ENCODE measurements around the gene CLSTN1. TPM values are rescaled to one million over a fixed set of nuclear protein-coding genes. Genes with fewer than 3 reads are reported as not detected.

The CLSTN1 gene
- total RNA-seq, 2 experiments from 2014 or later = 29.3 to 29.9 TPM

DNA sequence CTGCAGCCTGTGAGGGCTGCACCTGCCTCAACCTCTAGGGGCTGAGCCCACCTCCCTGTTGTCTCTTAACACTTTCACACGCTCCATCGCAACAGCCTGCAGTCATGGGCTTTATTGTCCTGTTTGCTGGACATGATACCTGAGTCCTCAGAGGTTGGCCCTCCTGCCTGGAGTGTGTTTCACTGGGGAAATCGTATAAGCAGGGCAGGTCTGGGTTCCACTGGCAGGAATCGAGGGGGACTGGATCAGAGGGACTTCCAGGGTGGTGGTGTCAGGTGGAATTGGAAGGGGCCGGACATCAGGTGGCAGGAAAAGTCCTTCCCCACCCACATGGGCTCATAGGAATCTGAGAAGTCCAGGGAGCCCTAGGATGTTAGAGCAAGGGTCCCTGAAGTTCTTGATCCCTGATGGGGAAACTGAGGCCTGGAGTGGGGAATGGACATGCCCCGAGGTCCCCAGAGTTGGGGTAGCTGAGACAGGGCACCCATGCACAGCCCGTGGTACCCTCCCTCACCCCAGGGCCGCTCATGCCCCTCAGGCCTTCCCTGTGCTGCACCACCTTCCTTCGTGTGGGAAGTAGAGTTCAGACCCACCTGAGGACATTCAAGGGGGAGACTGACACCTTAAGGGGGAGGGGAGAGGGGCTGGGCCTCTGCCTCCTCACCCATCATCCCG, 105.6 kb downstream of the CLSTN1 start:
- CTCF ChIA-PET = interaction anchor here (1.0 to 4.4 kb wide), 5 partner anchors 9 to 90 kb away, joined by 4 to 69 read pairs (median 5); no protein-coding TSS in a partner anchor
- no peaks in the 10 kb centered on the region for H3K27me3 Mint-ChIP-seq

DNA sequence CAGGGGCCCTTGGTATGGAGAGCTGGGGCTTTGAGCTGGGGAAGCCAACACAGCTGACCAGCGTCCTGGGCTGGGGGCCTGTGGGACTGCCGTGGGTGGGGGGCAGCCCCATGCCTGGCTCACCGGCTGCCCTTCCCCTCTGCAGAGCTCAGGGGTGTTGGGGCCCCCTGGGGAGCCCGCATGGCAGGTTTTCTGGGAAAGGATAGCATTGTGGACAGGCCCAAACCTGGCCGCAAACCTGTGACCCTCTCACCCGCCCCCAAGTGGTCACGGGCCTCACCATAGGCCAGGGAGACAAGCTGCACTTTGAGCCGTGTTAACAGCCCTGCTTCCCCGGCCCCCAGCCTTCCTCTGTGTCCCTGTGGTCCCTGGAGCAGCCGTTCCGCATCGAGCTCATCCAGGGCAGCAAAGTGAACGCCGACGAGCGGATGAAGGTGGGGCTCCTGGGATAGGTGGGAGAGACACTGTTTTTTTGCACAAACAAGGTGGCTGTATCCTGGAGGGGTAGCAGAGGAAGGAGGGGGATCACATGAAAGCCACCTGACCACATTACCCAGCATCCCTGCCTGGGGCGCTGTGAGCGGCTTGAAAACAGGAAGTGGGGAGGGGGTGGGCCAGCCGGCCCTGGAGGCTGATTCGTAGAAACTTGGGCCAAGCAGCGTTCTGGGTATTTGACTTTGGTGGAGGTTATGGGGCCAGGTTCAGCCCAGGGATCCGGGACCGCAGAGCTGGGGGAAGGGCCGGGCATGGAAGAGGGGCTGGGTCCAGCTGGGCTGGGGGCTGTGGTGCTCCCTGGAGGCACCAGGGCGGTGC, 106.4 kb downstream of the CLSTN1 start:
- H3K36me3 Mint-ChIP-seq (ENCODE audit: low read depth) = peaks cover 80% of the 10 kb centered on the region
- TF ChIP-seq, protein P1, sequence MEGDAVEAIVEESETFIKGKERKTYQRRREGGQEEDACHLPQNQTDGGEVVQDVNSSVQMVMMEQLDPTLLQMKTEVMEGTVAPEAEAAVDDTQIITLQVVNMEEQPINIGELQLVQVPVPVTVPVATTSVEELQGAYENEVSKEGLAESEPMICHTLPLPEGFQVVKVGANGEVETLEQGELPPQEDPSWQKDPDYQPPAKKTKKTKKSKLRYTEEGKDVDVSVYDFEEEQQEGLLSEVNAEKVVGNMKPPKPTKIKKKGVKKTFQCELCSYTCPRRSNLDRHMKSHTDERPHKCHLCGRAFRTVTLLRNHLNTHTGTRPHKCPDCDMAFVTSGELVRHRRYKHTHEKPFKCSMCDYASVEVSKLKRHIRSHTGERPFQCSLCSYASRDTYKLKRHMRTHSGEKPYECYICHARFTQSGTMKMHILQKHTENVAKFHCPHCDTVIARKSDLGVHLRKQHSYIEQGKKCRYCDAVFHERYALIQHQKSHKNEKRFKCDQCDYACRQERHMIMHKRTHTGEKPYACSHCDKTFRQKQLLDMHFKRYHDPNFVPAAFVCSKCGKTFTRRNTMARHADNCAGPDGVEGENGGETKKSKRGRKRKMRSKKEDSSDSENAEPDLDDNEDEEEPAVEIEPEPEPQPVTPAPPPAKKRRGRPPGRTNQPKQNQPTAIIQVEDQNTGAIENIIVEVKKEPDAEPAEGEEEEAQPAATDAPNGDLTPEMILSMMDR (IDR thresholded peaks at IDR 0.05) = no peak
- peak overlapping the region; percentile 94 for H3K4me3 Mint-ChIP-seq
- ChIA-PET POLR2A (interaction anchor here (0.6 to 11.0 kb wide), 14 partner anchors 10 to 129 kb away, joined by 3 to 142 read pairs (median 5); partner anchors contain the start of gene PIK3CD), CTCF (interaction anchor here (0.7 to 4.4 kb wide), 5 partner anchors 10 to 89 kb away, joined by 3 to 66 read pairs (median 4); no protein-coding TSS in a partner anchor)
- intact Hi-C loops (cut with micrococcal nuclease) = loop anchor here (5.0 kb wide), 2 partner anchors 60 to 90 kb away; no protein-coding TSS in a partner anchor
- DNase-seq = peak; percentile 98
- peak overlapping the region; percentile 97 for H3K27ac Mint-ChIP-seq
- H3K4me1 Mint-ChIP-seq (ENCODE audit: low read depth) = peaks cover 76% of the 10 kb centered on the region
- peak; percentile 71 for ATAC-seq
- no peaks in the 10 kb centered on the region for H3K9me3 Mint-ChIP-seq
- H3K27me3 Mint-ChIP-seq = no peaks in the 10 kb centered on the region

More for the DNA sequence above, 105.6 kb downstream of the CLSTN1 start:
- Mint-ChIP-seq H3K9me3 (peaks cover 1% of the 10 kb centered on the region), H3K4me3 (peak overlapping the region; percentile 94), H3K27ac (peak overlapping the region; percentile 97), H3K4me1 (ENCODE audit: low read depth) (peaks cover 70% of the 10 kb centered on the region), H3K36me3 (ENCODE audit: low read depth) (peaks cover 81% of the 10 kb centered on the region)
- TF ChIP-seq, protein P1 (IDR thresholded peaks at IDR 0.05) = no peak
- DNase-seq (no peak), ATAC-seq (no peak)
- intact Hi-C loops (cut with micrococcal nuclease) = loop anchor here (5.0 kb wide), 2 partner anchors 61 to 91 kb away; no protein-coding TSS in a partner anchor
- POLR2A ChIA-PET = interaction anchor here (0.6 to 11.0 kb wide), 8 partner anchors 9 to 89 kb away, joined by 3 to 142 read pairs (median 16); partner anchors contain the start of gene PIK3CD

DNA sequence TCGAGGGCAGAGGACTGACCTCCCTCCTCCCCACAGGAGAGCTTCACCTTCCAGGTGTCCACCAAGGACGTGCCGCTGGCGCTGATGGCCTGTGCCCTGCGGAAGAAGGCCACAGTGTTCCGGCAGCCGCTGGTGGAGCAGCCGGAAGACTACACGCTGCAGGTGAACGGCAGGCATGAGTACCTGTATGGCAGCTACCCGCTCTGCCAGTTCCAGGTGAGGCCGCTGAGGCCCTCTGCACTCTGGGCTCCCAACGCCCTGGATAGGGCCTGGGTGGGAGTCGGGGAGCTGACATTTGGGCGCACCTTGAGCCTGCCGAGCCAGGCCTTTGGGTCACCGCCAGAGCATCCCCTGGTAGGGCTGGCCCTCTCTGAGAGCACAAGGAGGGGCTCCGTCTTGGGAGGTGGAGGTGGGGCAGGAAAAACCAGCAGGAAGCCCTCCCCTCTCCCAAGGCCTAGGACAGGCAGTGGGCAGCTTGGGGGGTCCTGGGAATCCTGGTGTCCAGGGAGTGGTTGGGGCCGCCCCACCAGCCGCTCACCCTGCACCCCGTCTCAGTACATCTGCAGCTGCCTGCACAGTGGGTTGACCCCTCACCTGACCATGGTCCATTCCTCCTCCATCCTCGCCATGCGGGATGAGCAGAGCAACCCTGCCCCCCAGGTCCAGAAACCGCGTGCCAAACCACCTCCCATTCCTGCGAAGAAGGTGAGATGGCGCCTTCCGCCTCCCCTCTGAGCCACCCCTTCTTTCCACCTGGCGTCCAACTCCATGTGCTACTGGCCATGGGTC, 107.2 kb downstream of the CLSTN1 start:
- ChIA-PET CTCF (interaction anchor here (0.7 to 4.4 kb wide), 11 partner anchors 11 to 176 kb away, joined by 3 to 66 read pairs (median 4); no protein-coding TSS in a partner anchor), POLR2A (interaction anchor here (0.6 to 11.0 kb wide), 19 partner anchors 11 to 227 kb away, joined by 3 to 142 read pairs (median 5); partner anchors contain the start of genes LZIC, NMNAT1 and PIK3CD)
- TF ChIP-seq, protein P1 (IDR thresholded peaks at IDR 0.05) = no peak
- intact Hi-C loops (cut with micrococcal nuclease) = loop anchor here (5.0 kb wide), 2 partner anchors 59 to 89 kb away; no protein-coding TSS in a partner anchor
- H3K9me3 Mint-ChIP-seq = no peaks in the 10 kb centered on the region
- DNase-seq (peak; percentile 53), ATAC-seq (peak; percentile 0)
- H3K36me3 Mint-ChIP-seq (ENCODE audit: low read depth) = peaks cover 77% of the 10 kb centered on the region
- H3K27ac Mint-ChIP-seq = peak overlapping the region; percentile 97
- no peaks in the 10 kb centered on the region for H3K27me3 Mint-ChIP-seq
- peaks cover 77% of the 10 kb centered on the region for H3K4me1 Mint-ChIP-seq (ENCODE audit: low read depth)
- H3K4me3 Mint-ChIP-seq = peak overlapping the region; percentile 94

DNA sequence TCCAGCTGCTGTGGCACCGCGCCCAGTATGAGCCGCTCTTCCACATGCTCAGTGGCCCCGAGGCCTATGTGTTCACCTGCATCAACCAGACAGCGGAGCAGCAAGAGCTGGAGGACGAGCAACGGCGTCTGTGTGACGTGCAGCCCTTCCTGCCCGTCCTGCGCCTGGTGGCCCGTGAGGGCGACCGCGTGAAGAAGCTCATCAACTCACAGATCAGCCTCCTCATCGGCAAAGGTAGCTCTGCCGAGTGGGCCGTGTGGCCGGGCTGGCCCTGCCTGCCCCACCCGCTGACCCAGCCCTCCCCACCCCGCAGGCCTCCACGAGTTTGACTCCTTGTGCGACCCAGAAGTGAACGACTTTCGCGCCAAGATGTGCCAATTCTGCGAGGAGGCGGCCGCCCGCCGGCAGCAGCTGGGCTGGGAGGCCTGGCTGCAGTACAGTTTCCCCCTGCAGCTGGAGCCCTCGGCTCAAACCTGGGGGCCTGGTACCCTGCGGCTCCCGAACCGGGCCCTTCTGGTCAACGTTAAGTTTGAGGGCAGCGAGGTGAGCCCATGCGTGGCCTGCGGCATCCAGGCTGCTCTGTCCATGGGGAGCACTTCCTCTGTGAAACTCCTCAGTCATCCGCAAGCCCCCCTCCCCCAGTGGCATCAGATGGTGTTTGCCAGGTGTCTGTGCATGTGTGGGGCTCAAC, 108.1 kb downstream of the CLSTN1 start:
- peak overlapping the region; percentile 97 for H3K27ac Mint-ChIP-seq
- ATAC-seq = peak; percentile 28

More for the DNA sequence above, 108.1 kb downstream of the CLSTN1 start:
- H3K9me3 Mint-ChIP-seq = no peaks in the 10 kb centered on the region
- peaks cover 75% of the 10 kb centered on the region for H3K36me3 Mint-ChIP-seq (ENCODE audit: low read depth)
- H3K4me1 Mint-ChIP-seq (ENCODE audit: low read depth) = peaks cover 74% of the 10 kb centered on the region
- intact Hi-C loops (cut with micrococcal nuclease) = loop anchor here (5.0 kb wide), 2 partner anchors 58 to 88 kb away; no protein-coding TSS in a partner anchor
- ChIA-PET POLR2A (interaction anchor here (0.8 to 11.0 kb wide), 12 partner anchors 11 to 228 kb away, joined by 3 to 142 read pairs (median 8); partner anchors contain the start of genes LZIC, NMNAT1 and PIK3CD), CTCF (interaction anchor here (0.7 to 4.4 kb wide), 10 partner anchors 13 to 175 kb away, joined by 3 to 66 read pairs (median 4); no protein-coding TSS in a partner anchor)
- TF ChIP-seq, protein P1 (IDR thresholded peaks at IDR 0.05) = no peak
- peak; percentile 80 for DNase-seq
- H3K4me3 Mint-ChIP-seq = peak overlapping the region; percentile 94
- no peaks in the 10 kb centered on the region for H3K27me3 Mint-ChIP-seq

All from activated CD8-positive, alpha-beta T cell treated with anti-CD3 and anti-CD28 coated beads for 36 hours (primary cell).